Esophagus muscularis mucosa (tissue), 4 donors: ENCODE results near the gene SLCO3A1.

Source experiments
- EP300 ChIP-seq: sonication (generic); formaldehyde crosslinking; IDR thresholded peaks from one replicate; pipeline ENCODE4 v1.6.1; 2017; ENCODE audit warnings: antibody characterized with exemption
- POLR2A ChIP-seq: fragments of 450-650 bp; IDR thresholded peaks from one replicate; pipeline ENCODE4 v1.6.1; 2017; ENCODE audit warnings: antibody characterized with exemption, moderate library complexity, mild to moderate bottlenecking, low read depth
- POLR2AphosphoS5 ChIP-seq, 2 donors: sonication (generic); formaldehyde crosslinking; IDR thresholded peaks; one replicate each; pipeline ENCODE4 v1.6.1; 2017; ENCODE audit warnings: antibody characterized with exemption in 2 of 2
- TF ChIP-seq, protein P1 (sequence below), 3 experiments: fragments of 200-600 bp in 2 of 3; fragments of 450-650 bp in 1 of 3; sonication (generic) in 2 of 3; IDR thresholded peaks; one replicate each; pipeline ENCODE4 v1.5.1; 2017 to 2019; ENCODE audit warnings: antibody characterized with exemption in 3 of 3, mild to moderate bottlenecking in 2 of 3, moderate library complexity in 1 of 3

DNA sequence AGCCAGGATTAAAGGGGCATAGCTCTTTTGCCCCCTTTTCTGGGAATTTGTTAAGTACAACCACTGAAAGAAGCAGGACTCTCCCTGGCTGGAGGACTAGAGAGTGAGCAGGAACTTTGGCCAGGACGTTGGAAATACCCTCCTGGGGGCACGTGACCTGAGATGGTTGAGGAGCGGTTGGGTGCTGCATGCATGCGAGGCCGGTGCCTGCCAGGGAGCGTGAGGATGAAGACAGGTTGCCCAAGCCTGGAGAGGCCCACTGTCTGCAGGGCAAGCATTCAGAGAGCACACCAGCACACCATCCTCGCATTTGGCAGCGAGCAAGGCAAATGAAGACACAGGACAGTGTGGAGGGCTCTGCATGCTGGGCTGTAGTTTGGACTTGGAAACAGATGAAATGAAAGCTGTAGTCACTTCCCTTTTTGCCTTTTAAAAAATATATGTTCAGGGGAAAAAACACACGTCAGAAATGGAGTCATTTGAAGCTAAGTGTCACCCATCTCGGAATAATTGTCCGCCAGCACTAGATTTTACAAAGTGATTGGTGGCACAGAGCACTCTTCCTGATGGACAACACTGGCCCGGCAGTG is 217.6 kb downstream of the SLCO3A1 start:
- TF ChIP-seq, protein P1, sequence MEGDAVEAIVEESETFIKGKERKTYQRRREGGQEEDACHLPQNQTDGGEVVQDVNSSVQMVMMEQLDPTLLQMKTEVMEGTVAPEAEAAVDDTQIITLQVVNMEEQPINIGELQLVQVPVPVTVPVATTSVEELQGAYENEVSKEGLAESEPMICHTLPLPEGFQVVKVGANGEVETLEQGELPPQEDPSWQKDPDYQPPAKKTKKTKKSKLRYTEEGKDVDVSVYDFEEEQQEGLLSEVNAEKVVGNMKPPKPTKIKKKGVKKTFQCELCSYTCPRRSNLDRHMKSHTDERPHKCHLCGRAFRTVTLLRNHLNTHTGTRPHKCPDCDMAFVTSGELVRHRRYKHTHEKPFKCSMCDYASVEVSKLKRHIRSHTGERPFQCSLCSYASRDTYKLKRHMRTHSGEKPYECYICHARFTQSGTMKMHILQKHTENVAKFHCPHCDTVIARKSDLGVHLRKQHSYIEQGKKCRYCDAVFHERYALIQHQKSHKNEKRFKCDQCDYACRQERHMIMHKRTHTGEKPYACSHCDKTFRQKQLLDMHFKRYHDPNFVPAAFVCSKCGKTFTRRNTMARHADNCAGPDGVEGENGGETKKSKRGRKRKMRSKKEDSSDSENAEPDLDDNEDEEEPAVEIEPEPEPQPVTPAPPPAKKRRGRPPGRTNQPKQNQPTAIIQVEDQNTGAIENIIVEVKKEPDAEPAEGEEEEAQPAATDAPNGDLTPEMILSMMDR (IDR thresholded peaks at IDR 0.05) = no peak
- TF ChIP-seq POLR2A = no peak
- TF ChIP-seq POLR2AphosphoS5 (IDR thresholded peaks at IDR 0.05) = no peak
- TF ChIP-seq EP300 = no peak
